DOHH2 (cell line): Measurements from ENCODE around the gene METTL22.

Experiments
- H3F3A ChIP-seq: fragments of 200-600 bp; sonication (generic), shearing (Covaris generic); 2 replicates; pipeline ENCODE4 v1.6.0; 2016; ENCODE audit warnings: antibody characterized with exemption, mild to moderate bottlenecking; ENCODE audit not compliant: control insufficient read depth, insufficient read depth
- H3K27ac ChIP-seq: fragments of 200-600 bp; sonication (generic); 2 replicates; pipeline ENCODE4 v1.5.1; 2014; ENCODE audit warnings: low read depth, mild to moderate bottlenecking, low read length, moderate library complexity
- H3K27me3 ChIP-seq: fragments of 200-600 bp; sonication (generic); 2 replicates; pipeline ENCODE4 v1.6.1; 2014; ENCODE audit warnings: mild to moderate bottlenecking, low read length, mixed read lengths; ENCODE audit not compliant: control insufficient read depth
- H3K36me3 ChIP-seq: fragments of 200-600 bp; sonication (generic); 2 replicates; pipeline ENCODE4 v1.6.1; 2014; ENCODE audit warnings: mild to moderate bottlenecking, low read length, moderate library complexity, mixed read lengths; ENCODE audit not compliant: control insufficient read depth
- H3K4me1 ChIP-seq: fragments of 200-600 bp; sonication (generic); 2 replicates; pipeline ENCODE4 v1.6.1; 2014; ENCODE audit warnings: mild to moderate bottlenecking, low read length, mixed read lengths; ENCODE audit not compliant: control insufficient read depth
- H3K4me2 ChIP-seq: fragments of 200-600 bp; sonication (generic); 2 replicates; pipeline ENCODE4 v1.6.0; 2014; ENCODE audit warnings: mild to moderate bottlenecking, low read length, moderate library complexity
- H3K4me3 ChIP-seq: fragments of 200-600 bp; sonication (generic); 2 replicates; pipeline ENCODE4 v1.5.1; 2014; ENCODE audit warnings: mild to moderate bottlenecking, low read length, mixed read lengths
- H3K79me2 ChIP-seq: fragments of 200-600 bp; sonication (generic); 2 replicates; pipeline ENCODE4 v1.6.1; 2014; ENCODE audit warnings: mild to moderate bottlenecking, low read length, mixed read lengths; ENCODE audit not compliant: control insufficient read depth
- H3K9me2 ChIP-seq: fragments of 200-600 bp; sonication (generic); replicated peaks from 2 replicates; pipeline ENCODE4 v1.6.1; 2014; ENCODE audit warnings: mild to moderate bottlenecking, low read length, mixed read lengths; ENCODE audit not compliant: control insufficient read depth
- H3K9me3 ChIP-seq: fragments of 200-600 bp; sonication (generic); 2 replicates; pipeline ENCODE4 v1.6.1; 2014; ENCODE audit warnings: antibody characterized with exemption, low read length, mixed read lengths; ENCODE audit not compliant: control insufficient read depth, insufficient read depth
- H4K20me1 ChIP-seq: fragments of 200-600 bp; sonication (generic); 2 replicates; pipeline ENCODE4 v1.6.0; 2014; ENCODE audit warnings: low read depth, mild to moderate bottlenecking, antibody characterized with exemption, low read length, moderate library complexity; ENCODE audit not compliant: control insufficient read depth, insufficient read depth
- EZH2phosphoT487 ChIP-seq: fragments of 200-600 bp; sonication (generic); IDR thresholded peaks from 2 replicates; pipeline ENCODE4 v1.6.1; 2017; ENCODE audit warnings: borderline replicate concordance, mild to moderate bottlenecking, antibody characterized with exemption, low read length, moderate library complexity, mixed read lengths
- TF ChIP-seq, protein P1 (sequence below): fragments of 200-600 bp; sonication (generic); IDR thresholded peaks from one replicate; pipeline ENCODE4 v1.5.1; 2014; ENCODE audit warnings: antibody characterized with exemption, mild to moderate bottlenecking, low read depth, low read length; ENCODE audit not compliant: poor library complexity, severe bottlenecking

Gene METTL22

DNA sequence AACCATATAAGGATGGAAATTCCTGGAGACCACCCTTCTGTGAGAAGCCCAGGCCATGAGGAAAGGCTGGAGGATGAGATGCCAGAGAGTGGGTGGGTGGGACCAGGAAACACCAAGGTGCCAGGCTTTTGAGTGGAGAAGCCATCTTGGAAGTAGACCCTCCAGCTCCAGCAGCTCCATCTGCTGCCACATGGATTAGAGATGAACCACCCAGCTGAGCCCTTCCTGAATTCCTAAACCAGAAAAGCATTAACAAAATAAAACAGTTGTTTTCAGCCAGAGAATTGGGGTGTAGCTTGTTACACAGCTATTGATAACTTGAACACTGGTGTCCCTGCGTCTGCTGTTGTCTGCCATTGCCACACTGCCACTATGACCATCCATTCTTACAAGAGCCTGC is 24.9 kb upstream of the METTL22 start:
- H3K4me1 ChIP-seq: no peaks in the 10 kb centered on the region
- no peaks in the 10 kb centered on the region for H3K9me2 ChIP-seq
- H3K4me3 ChIP-seq: no peak overlapping the region
- TF ChIP-seq, protein P1, sequence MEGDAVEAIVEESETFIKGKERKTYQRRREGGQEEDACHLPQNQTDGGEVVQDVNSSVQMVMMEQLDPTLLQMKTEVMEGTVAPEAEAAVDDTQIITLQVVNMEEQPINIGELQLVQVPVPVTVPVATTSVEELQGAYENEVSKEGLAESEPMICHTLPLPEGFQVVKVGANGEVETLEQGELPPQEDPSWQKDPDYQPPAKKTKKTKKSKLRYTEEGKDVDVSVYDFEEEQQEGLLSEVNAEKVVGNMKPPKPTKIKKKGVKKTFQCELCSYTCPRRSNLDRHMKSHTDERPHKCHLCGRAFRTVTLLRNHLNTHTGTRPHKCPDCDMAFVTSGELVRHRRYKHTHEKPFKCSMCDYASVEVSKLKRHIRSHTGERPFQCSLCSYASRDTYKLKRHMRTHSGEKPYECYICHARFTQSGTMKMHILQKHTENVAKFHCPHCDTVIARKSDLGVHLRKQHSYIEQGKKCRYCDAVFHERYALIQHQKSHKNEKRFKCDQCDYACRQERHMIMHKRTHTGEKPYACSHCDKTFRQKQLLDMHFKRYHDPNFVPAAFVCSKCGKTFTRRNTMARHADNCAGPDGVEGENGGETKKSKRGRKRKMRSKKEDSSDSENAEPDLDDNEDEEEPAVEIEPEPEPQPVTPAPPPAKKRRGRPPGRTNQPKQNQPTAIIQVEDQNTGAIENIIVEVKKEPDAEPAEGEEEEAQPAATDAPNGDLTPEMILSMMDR: no peak
- TF ChIP-seq EZH2phosphoT487: no peak
- no peaks in the 10 kb centered on the region for H3F3A ChIP-seq
- no peaks in the 10 kb centered on the region for H4K20me1 ChIP-seq
- H3K36me3 ChIP-seq: no peaks in the 10 kb centered on the region
- H3K9me3 ChIP-seq: no peaks in the 10 kb centered on the region
- no peak overlapping the region for H3K27ac ChIP-seq
- H3K27me3 ChIP-seq: no peaks in the 10 kb centered on the region
- no peaks in the 10 kb centered on the region for H3K79me2 ChIP-seq
- no peak overlapping the region for H3K4me2 ChIP-seq

GRCh38 chr16:8600144-8600775 is 21.2 kb upstream of the METTL22 start:
- Histone ChIP-seq H3F3A (no peaks in the 10 kb centered on the region), H3K4me2 (no peak overlapping the region), H3K79me2 (no peaks in the 10 kb centered on the region), H3K4me3 (no peak overlapping the region), H3K9me3 (no peaks in the 10 kb centered on the region), H3K36me3 (no peaks in the 10 kb centered on the region), H4K20me1 (no peaks in the 10 kb centered on the region), H3K27ac (no peak overlapping the region), H3K27me3 (no peaks in the 10 kb centered on the region), H3K4me1 (no peaks in the 10 kb centered on the region), H3K9me2 (no peaks in the 10 kb centered on the region)
- no peak for TF ChIP-seq EZH2phosphoT487
- TF ChIP-seq, protein P1: no peak

DNA sequence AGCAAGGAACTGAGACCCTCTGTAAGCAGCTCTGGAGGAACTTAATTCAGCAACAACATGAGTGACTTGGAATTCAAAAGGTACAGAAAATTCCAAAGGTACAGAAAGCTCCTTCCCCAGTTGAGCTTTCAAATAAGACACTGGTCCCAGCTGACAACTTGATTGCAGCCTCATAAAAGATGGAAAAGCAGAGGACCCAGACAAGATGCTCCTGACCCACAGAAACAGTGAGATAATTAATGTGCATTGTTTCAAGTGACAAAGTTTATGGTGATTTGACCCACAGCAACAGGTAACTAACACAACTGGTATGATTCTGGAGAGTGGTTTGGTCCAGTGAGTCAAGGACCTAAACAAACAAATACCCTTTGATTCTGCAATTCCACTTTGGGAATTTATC is 15.9 kb upstream of the METTL22 start:
- no peak for TF ChIP-seq EZH2phosphoT487
- TF ChIP-seq, protein P1: no peak
- Histone ChIP-seq H3K9me2 (no peaks in the 10 kb centered on the region), H3K79me2 (no peaks in the 10 kb centered on the region), H3K4me3 (no peak overlapping the region), H3K27me3 (no peaks in the 10 kb centered on the region), H3K4me1 (no peaks in the 10 kb centered on the region), H3K27ac (no peak overlapping the region), H3F3A (no peaks in the 10 kb centered on the region), H3K36me3 (no peaks in the 10 kb centered on the region), H4K20me1 (no peaks in the 10 kb centered on the region), H3K9me3 (no peaks in the 10 kb centered on the region), H3K4me2 (no peak overlapping the region)
